Gastrocnemius medialis (tissue), 4 donors: ENCODE measurements around the gene PPFIBP2.

Source experiments
- CTCF ChIP-seq, 5 experiments: fragments of 450-650 bp in 3 of 5; fragments of 200-600 bp in 2 of 5; sonication (generic) in 2 of 5; IDR thresholded peaks in 4 of 5; conservative IDR thresholded peaks in 1 of 5; 1 replicate in 4 of 5; 2 replicates in 1 of 5; pipeline ENCODE4 v1.5.1; 2016 to 2019; ENCODE audit warnings: antibody characterized with exemption in 5 of 5, mild to moderate bottlenecking in 3 of 5, moderate library complexity in 3 of 5
- POLR2A ChIP-seq, 2 donors: fragments of 450-650 bp; IDR thresholded peaks; one replicate each; pipeline ENCODE4 v1.6.1; 2017; ENCODE audit warnings: antibody characterized with exemption in 2 of 2, mild to moderate bottlenecking in 2 of 2, moderate library complexity in 2 of 2

GRCh38 chr11:7548659-7549274, 35.0 kb downstream of the PPFIBP2 start:
- TF ChIP-seq CTCF (IDR thresholded peaks at IDR 0.05 in 4 of 5, conservative IDR thresholded peaks at IDR 0.05 in 1 of 5) (peak in 1 of 5 experiments; percentile 20), POLR2A (IDR thresholded peaks at IDR 0.05) (no peak)
